Effector memory CD8-positive, alpha-beta T cell (primary cell): ENCODE results near the gene GTF2H4.
"Not testable (repeated sequence)": the region's sequence is repeated elsewhere in the genome, so short reads cannot be mapped to it uniquely, and the experiment has no call there.

Experiments
- ATAC-seq: fragments of 150-1000 bp; cut with Tn5 transposase; replicated peaks from 2 replicates; pipeline ENCODE4 v1.10.0; 2021; ENCODE audit warnings: mild to moderate bottlenecking, moderate library complexity
- DNase-seq, 3 experiments: peaks; one replicate each; pipeline ENCODE4 v3.0.0; 2021
- H3K27ac Mint-ChIP-seq, 2 donors: one replicate each; pipeline ENCODE4 v1.8.0; 2022; ENCODE audit warnings: mild to moderate bottlenecking in 2 of 2, mixed read lengths in 2 of 2, moderate library complexity in 2 of 2
- H3K27me3 Mint-ChIP-seq, 2 donors: one replicate each; pipeline ENCODE4 v1.8.0; 2022; ENCODE audit warnings: mixed read lengths in 2 of 2
- H3K36me3 Mint-ChIP-seq: one replicate; pipeline ENCODE4 v1.8.0; 2022; ENCODE audit warnings: mild to moderate bottlenecking, moderate library complexity, mixed read lengths; ENCODE audit not compliant: insufficient read depth
- H3K4me1 Mint-ChIP-seq, 2 donors: one replicate each; pipeline ENCODE4 v1.8.0; 2022; ENCODE audit warnings: low read depth in 2 of 2, mixed read lengths in 2 of 2
- H3K4me3 Mint-ChIP-seq, 2 donors: one replicate each; pipeline ENCODE4 v1.8.0; 2022; ENCODE audit warnings: mild to moderate bottlenecking in 2 of 2, mixed read lengths in 2 of 2, moderate library complexity in 2 of 2
- H3K9me3 Mint-ChIP-seq, 2 donors: one replicate each; pipeline ENCODE4 v1.8.0; 2022; ENCODE audit warnings: mixed read lengths in 2 of 2

Gene GTF2H4

GRCh38 chr6:30893666-30894065, 14.3 kb upstream of the GTF2H4 start:
- DNase-seq (no peak), ATAC-seq (no peak)
- Mint-ChIP-seq H3K4me3 (no peak overlapping the region), H3K36me3 (peaks cover 4% of the 10 kb centered on the region), H3K9me3 (no peaks in the 10 kb centered on the region), H3K27me3 (no peaks in the 10 kb centered on the region), H3K4me1 (no peaks in the 10 kb centered on the region), H3K27ac (no peak overlapping the region)

GRCh38 chr6:30894381-30894780, 13.6 kb upstream of the GTF2H4 start:
- Mint-ChIP-seq H3K27ac (peak overlapping the region in 1 of 2 donors; percentile 8), H3K4me1 (no peaks in the 10 kb centered on the region), H3K36me3 (peaks cover 4% of the 10 kb centered on the region), H3K4me3 (no peak overlapping the region), H3K27me3 (no peaks in the 10 kb centered on the region), H3K9me3 (no peaks in the 10 kb centered on the region)
- DNase-seq: no peak
- no peak for ATAC-seq

DNA sequence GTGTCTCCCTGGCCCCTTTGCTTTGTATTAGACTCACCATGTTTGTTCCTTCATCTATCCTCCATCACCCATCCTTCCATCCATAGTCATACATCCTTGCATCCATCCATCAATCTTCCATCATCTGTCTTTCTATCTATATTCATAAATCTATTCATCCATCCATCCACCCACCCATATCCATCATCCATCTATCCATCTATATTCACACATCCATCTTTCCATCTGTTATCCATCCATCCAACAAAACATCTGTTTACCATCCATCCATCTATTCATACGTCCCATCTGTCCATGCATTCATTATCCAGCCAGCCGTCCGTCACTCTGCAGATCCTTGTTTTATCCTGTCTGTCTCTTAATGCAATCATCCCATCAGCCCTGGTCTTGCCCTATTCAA, 13.1 kb upstream of the GTF2H4 start:
- Mint-ChIP-seq H3K27ac (peak overlapping the region in 1 of 2 donors; percentile 8), H3K9me3 (no peaks in the 10 kb centered on the region), H3K27me3 (no peaks in the 10 kb centered on the region), H3K4me1 (no peaks in the 10 kb centered on the region), H3K36me3 (peaks cover 4% of the 10 kb centered on the region), H3K4me3 (no peak overlapping the region)
- DNase-seq (no peak), ATAC-seq (no peak)

GRCh38 chr6:30895343-30895742, 12.7 kb upstream of the GTF2H4 start:
- peaks cover 4% of the 10 kb centered on the region for H3K36me3 Mint-ChIP-seq
- DNase-seq (no peak), ATAC-seq (no peak)
- no peaks in the 10 kb centered on the region for H3K27me3 Mint-ChIP-seq
- H3K27ac Mint-ChIP-seq: no peak overlapping the region
- H3K4me3 Mint-ChIP-seq: no peak overlapping the region
- no peaks in the 10 kb centered on the region for H3K4me1 Mint-ChIP-seq
- H3K9me3 Mint-ChIP-seq: no peaks in the 10 kb centered on the region

- Mint-ChIP-seq H3K4me3 (no peak overlapping the region), H3K27ac (no peak overlapping the region), H3K9me3 (no peaks in the 10 kb centered on the region), H3K27me3 (no peaks in the 10 kb centered on the region), H3K4me1 (no peaks in the 10 kb centered on the region), H3K36me3 (no peaks in the 10 kb centered on the region)
- ATAC-seq (no peak), DNase-seq (no peak)
These were observed 11.5 kb upstream of the GTF2H4 start for GRCh38 chr6:30896541-30896940.

GRCh38 chr6:30897882-30898281, 10.1 kb upstream of the GTF2H4 start:
- Mint-ChIP-seq H3K4me1 (no peaks in the 10 kb centered on the region), H3K27ac (no peak overlapping the region), H3K9me3 (no peaks in the 10 kb centered on the region), H3K27me3 (no peaks in the 10 kb centered on the region), H3K36me3 (no peaks in the 10 kb centered on the region), H3K4me3 (no peak overlapping the region)
- ATAC-seq: no peak
- DNase-seq: no peak

DNA sequence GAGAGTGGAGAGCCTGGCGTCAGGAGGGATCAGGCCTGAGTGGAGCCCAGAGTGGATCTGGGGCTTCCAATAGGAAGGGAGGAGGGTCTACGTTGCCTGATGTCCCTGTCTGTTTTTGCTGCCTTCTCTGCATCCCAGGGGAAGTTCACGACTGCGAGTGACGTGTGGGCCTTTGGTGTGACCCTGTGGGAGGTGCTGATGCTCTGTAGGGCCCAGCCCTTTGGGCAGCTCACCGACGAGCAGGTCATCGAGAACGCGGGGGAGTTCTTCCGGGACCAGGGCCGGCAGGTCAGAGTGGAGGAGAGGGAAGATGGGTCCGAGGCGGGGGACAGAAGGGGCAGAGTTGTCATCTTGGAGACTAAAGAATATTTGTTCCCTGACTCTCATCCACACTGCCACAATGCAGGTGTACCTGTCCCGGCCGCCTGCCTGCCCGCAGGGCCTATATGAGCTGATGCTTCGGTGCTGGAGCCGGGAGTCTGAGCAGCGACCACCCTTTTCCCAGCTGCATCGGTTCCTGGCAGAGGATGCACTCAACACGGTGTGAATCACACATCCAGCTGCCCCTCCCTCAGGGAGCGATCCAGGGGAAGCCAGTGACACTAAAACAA, 9.2 kb upstream of the GTF2H4 start:
- Mint-ChIP-seq H3K27me3 (no peaks in the 10 kb centered on the region), H3K4me1 (no peaks in the 10 kb centered on the region), H3K36me3 (no peaks in the 10 kb centered on the region), H3K9me3 (no peaks in the 10 kb centered on the region), H3K27ac (no peak overlapping the region), H3K4me3 (no peak overlapping the region)
- no peak for DNase-seq
- no peak for ATAC-seq

DNA sequence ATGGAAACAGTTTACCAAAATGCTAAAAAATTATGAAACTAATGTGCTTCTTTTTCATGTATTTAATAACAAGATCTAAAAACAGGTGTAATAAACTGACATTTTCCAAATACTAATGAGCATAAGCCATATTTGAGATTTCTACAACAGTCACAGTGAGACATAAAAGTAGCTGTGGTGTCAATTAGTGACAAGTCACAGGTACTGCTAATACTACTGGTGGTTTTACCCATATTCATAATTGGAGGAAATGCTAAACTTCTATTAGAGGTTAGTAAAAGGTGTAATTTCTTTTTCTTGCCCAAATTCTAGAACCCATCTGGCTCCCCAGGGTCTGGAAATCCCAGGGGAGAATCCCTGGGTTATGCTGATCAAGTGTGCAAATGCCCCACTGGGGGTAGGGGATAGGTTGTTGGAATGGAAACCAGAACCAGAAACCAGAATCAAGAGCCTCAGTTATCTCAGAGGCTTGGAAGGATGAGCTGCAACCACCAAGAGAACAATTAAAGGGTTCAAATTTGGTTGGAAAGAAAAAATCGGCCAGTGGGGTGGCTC, 7.1 kb upstream of the GTF2H4 start:
- no peak for DNase-seq
- H3K36me3 Mint-ChIP-seq: peaks cover 2% of the 10 kb centered on the region
- H3K27me3 Mint-ChIP-seq: no peaks in the 10 kb centered on the region
- no peak overlapping the region for H3K4me3 Mint-ChIP-seq
- H3K9me3 Mint-ChIP-seq: no peaks in the 10 kb centered on the region
- H3K4me1 Mint-ChIP-seq: no peaks in the 10 kb centered on the region
- no peak overlapping the region for H3K27ac Mint-ChIP-seq
- no peak for ATAC-seq

DNA sequence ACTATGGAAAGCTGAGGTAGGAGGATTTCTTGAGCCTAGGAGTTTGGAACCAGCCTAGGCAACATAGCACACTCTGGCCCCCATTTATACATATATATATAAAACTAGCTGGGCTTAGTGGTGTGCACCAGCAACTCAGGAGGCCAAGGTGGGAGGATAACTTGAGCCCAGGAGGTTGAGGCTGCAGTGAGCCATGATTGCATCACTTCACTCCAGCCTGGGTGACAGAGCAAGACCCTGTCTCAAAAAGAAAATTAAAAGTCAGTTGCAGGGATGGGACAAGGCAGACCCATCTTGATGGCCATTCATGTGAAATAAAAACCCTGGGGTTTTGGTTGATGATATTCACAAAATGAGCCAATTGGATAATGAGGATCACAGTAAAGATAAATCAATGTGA, 6.6 kb upstream of the GTF2H4 start:
- DNase-seq: no peak
- Mint-ChIP-seq H3K27ac (no peak overlapping the region), H3K9me3 (no peaks in the 10 kb centered on the region), H3K27me3 (no peaks in the 10 kb centered on the region), H3K4me1 (no peaks in the 10 kb centered on the region), H3K36me3 (peaks cover 2% of the 10 kb centered on the region), H3K4me3 (no peak overlapping the region)
- ATAC-seq: no peak

- DNase-seq, H3K27me3 Mint-ChIP-seq, ATAC-seq, H3K27ac Mint-ChIP-seq, H3K4me1 Mint-ChIP-seq, H3K36me3 Mint-ChIP-seq, H3K9me3 Mint-ChIP-seq, H3K4me3 Mint-ChIP-seq: not testable (repeated sequence)
These were observed 5.8 kb upstream of the GTF2H4 start for GRCh38 chr6:30902196-30902595.

GRCh38 chr6:30902709-30903108, 5.3 kb upstream of the GTF2H4 start:
- no peak overlapping the region for H3K4me3 Mint-ChIP-seq
- H3K9me3 Mint-ChIP-seq: no peaks in the 10 kb centered on the region
- H3K36me3 Mint-ChIP-seq: peaks cover 2% of the 10 kb centered on the region
- peaks cover under 1 to 4% of the 10 kb centered on the region in 2 donors for H3K4me1 Mint-ChIP-seq
- ATAC-seq (no peak), DNase-seq (no peak)
- H3K27ac Mint-ChIP-seq: no peak overlapping the region
- H3K27me3 Mint-ChIP-seq: no peaks in the 10 kb centered on the region

- Mint-ChIP-seq H3K27me3 (no peaks in the 10 kb centered on the region), H3K27ac (no peak overlapping the region), H3K4me1 (peaks cover 6 to 10% of the 10 kb centered on the region in 2 donors), H3K9me3 (no peaks in the 10 kb centered on the region), H3K36me3 (peaks cover 2% of the 10 kb centered on the region), H3K4me3 (no peak overlapping the region)
- DNase-seq (no peak), ATAC-seq (no peak)
These were observed 4.8 kb upstream of the GTF2H4 start for GRCh38 chr6:30903236-30903635.

- H3K36me3 Mint-ChIP-seq, DNase-seq, H3K27me3 Mint-ChIP-seq, ATAC-seq, H3K9me3 Mint-ChIP-seq: not testable (repeated sequence)
- Mint-ChIP-seq H3K27ac (peak overlapping the region in 1 of 2 donors; percentile 30), H3K4me3 (peak overlapping the region; percentile 95 to 96), H3K4me1 (peaks cover 17 to 24% of the 10 kb centered on the region in 2 donors)
These were observed 683 bp upstream of the GTF2H4 start for GRCh38 chr6:30907290-30907757.

- Mint-ChIP-seq H3K36me3 (peaks cover 9% of the 10 kb centered on the region), H3K4me1 (peaks cover 24% of the 10 kb centered on the region in 2 donors), H3K4me3 (peak overlapping the region; percentile 95 to 96), H3K9me3 (no peaks in the 10 kb centered on the region), H3K27me3 (no peaks in the 10 kb centered on the region), H3K27ac (peak overlapping the region; percentile 30 to 88)
- ATAC-seq (no peak), DNase-seq (no peak)
These were observed 693 bp downstream of the GTF2H4 start for GRCh38 chr6:30908700-30909099.
